Upper lobe of left lung (tissue), 6 donors: ENCODE measurements around the gene CDH18. TPM values are rescaled to one million over a fixed set of nuclear protein-coding genes. Genes with fewer than 3 reads are reported as not detected.

Experiments
- ATAC-seq, 2 donors: fragments of 200-7000 bp; cut with Tn5 transposase; one replicate each; pipeline ENCODE4 v1.9.1; 2022; ENCODE audit warnings: mild to moderate bottlenecking in 2 of 2, moderate library complexity in 2 of 2; ENCODE audit not compliant: low FRiP score in 2 of 2
- DNase-seq, 2 donors: peaks; one replicate each; pipeline ENCODE4 v3.0.0-alpha.2; 2019 to 2020
- H3K27ac ChIP-seq, 4 donors: fragments of 200-600 bp; sonication (generic); one replicate each; pipeline ENCODE4 v1.5.1; 2016 to 2019
- H3K27me3 ChIP-seq, 4 donors: fragments of 200-600 bp; sonication (generic); one replicate each; pipeline ENCODE4 v1.5.1; 2017 to 2019
- H3K36me3 ChIP-seq, 4 donors: fragments of 200-600 bp; sonication (generic); one replicate each; pipeline ENCODE4 v1.5.1; 2016 to 2019
- H3K4me1 ChIP-seq, 4 donors: fragments of 200-600 bp; sonication (generic); one replicate each; pipeline ENCODE4 v1.5.1; 2018 to 2019
- H3K4me3 ChIP-seq, 4 donors: fragments of 200-600 bp; sonication (generic); one replicate each; pipeline ENCODE4 v1.5.1; 2017 to 2019; ENCODE audit warnings: mild to moderate bottlenecking in 2 of 4, moderate library complexity in 1 of 4
- H3K9me3 ChIP-seq, 4 donors: fragments of 200-600 bp; sonication (generic); one replicate each; pipeline ENCODE4 v1.5.1; 2018 to 2019
- CTCF ChIP-seq, 6 experiments: fragments of 450-650 bp in 4 of 6; fragments of 200-600 bp in 2 of 6; sonication (generic) in 2 of 6; IDR thresholded peaks; one replicate each; pipeline ENCODE4 v1.5.1; 2016 to 2019; ENCODE audit warnings: antibody characterized with exemption in 6 of 6
- EP300 ChIP-seq, 4 donors: sonication (generic); formaldehyde crosslinking; IDR thresholded peaks; one replicate each; pipeline ENCODE4 v1.5.1; 2017; ENCODE audit warnings: antibody characterized with exemption in 4 of 4, control low read depth in 2 of 4
- POLR2A ChIP-seq, 4 donors: fragments of 450-650 bp; IDR thresholded peaks; one replicate each; pipeline ENCODE4 v1.5.1; 2016 to 2017; ENCODE audit warnings: antibody characterized with exemption in 4 of 4, mild to moderate bottlenecking in 2 of 4
- POLR2AphosphoS5 ChIP-seq, 2 donors: sonication (generic); formaldehyde crosslinking; IDR thresholded peaks; one replicate each; pipeline ENCODE4 v1.5.1; 2017; ENCODE audit warnings: antibody characterized with exemption in 2 of 2
- WGBS, 2 donors: methylation state at CpG; one replicate each; pipeline ENCODE4 v1.1.5; 2017 to 2018; 5-methylcytosine and 5-hydroxymethylcytosine counted together
- total RNA-seq, 6 donors: library from RNA; depleted of rRNA in 4 of 6; stranded (reverse); fragments of >200 nt in 4 of 6; gene quantifications; one replicate each; pipeline versions ENCODE4 v1.1.0 to v1.2.1, GENCODE V29; 2016 to 2021
- donor health status: DM: no; HTN: no; CAD: no; lungs with moderate emphysema.
- donor health status: DM: no; HTN: yes; CAD: no; lungs with severe emphysema.

Gene CDH18
- total RNA-seq, 6 donors from 2014 or later, result not detected

GRCh38 chr5:19555436-19555835 lies 432.6 kb downstream of the CDH18 start:
- Histone ChIP-seq H3K27ac (no peak overlapping the region), H3K9me3 (no peaks in the 10 kb centered on the region), H3K36me3 (no peaks in the 10 kb centered on the region), H3K4me3 (no peak overlapping the region), H3K27me3 (no peaks in the 10 kb centered on the region), H3K4me1 (no peaks in the 10 kb centered on the region)
- ATAC-seq (no peak), DNase-seq (no peak)
- TF ChIP-seq POLR2A (IDR thresholded peaks at IDR 0.05) (no peak), CTCF (IDR thresholded peaks at IDR 0.05) (no peak), POLR2AphosphoS5 (IDR thresholded peaks at IDR 0.05) (no peak)
- 67 to 84% methylated on average over 3 of the region's 3 CpGs for WGBS, 2 donors

- 85 to 88% methylated on average over 1 of the region's 1 CpG for WGBS, 2 donors
- no peak overlapping the region for H3K4me3 ChIP-seq
- H3K9me3 ChIP-seq, result no peaks in the 10 kb centered on the region
- H3K36me3 ChIP-seq, result no peaks in the 10 kb centered on the region
- no peak for TF ChIP-seq EP300 (IDR thresholded peaks at IDR 0.05)
- no peak for TF ChIP-seq POLR2A (IDR thresholded peaks at IDR 0.05)
- TF ChIP-seq CTCF (IDR thresholded peaks at IDR 0.05), result no peak
- TF ChIP-seq POLR2AphosphoS5 (IDR thresholded peaks at IDR 0.05), result no peak
- no peak for DNase-seq
- no peak for ATAC-seq
- H3K27ac ChIP-seq, result no peak overlapping the region
- H3K27me3 ChIP-seq, result no peaks in the 10 kb centered on the region
- no peaks in the 10 kb centered on the region for H3K4me1 ChIP-seq
Measured at GRCh38 chr5:19554524-19554923, 433.5 kb downstream of the CDH18 start.

- Histone ChIP-seq H3K27me3 (no peaks in the 10 kb centered on the region), H3K36me3 (no peaks in the 10 kb centered on the region), H3K9me3 (no peaks in the 10 kb centered on the region), H3K4me3 (no peak overlapping the region), H3K27ac (no peak overlapping the region), H3K4me1 (no peaks in the 10 kb centered on the region)
- DNase-seq, result no peak
- no peak for TF ChIP-seq EP300 (IDR thresholded peaks at IDR 0.05)
- no peak for TF ChIP-seq POLR2AphosphoS5 (IDR thresholded peaks at IDR 0.05)
- no peak for TF ChIP-seq POLR2A (IDR thresholded peaks at IDR 0.05)
- TF ChIP-seq CTCF (IDR thresholded peaks at IDR 0.05), result no peak
- WGBS, 2 donors, result 17 to 20% methylated on average over 3 of the region's 3 CpGs
- no peak for ATAC-seq
Measured at GRCh38 chr5:19547640-19548039, 440.4 kb downstream of the CDH18 start.

- H3K4me1 ChIP-seq, result no peaks in the 10 kb centered on the region
- 53 to 56% methylated on average over 1 of the region's 1 CpG for WGBS, 2 donors
Measured at GRCh38 chr5:19546521-19546920, 441.5 kb downstream of the CDH18 start.

More at GRCh38 chr5:19546521-19546920, 441.5 kb downstream of the CDH18 start:
- ATAC-seq, result no peak
- H3K27me3 ChIP-seq, result no peaks in the 10 kb centered on the region
- TF ChIP-seq POLR2AphosphoS5 (IDR thresholded peaks at IDR 0.05), result no peak
- no peak for TF ChIP-seq EP300 (IDR thresholded peaks at IDR 0.05)
- no peak for TF ChIP-seq CTCF (IDR thresholded peaks at IDR 0.05)
- no peak for TF ChIP-seq POLR2A (IDR thresholded peaks at IDR 0.05)
- H3K9me3 ChIP-seq, result no peaks in the 10 kb centered on the region
- no peak for DNase-seq
- H3K27ac ChIP-seq, result no peak overlapping the region
- no peak overlapping the region for H3K4me3 ChIP-seq
- no peaks in the 10 kb centered on the region for H3K36me3 ChIP-seq
